ENCODE measurements around the gene DDAH1.

GRCh38 chr1:85374160-85374559 is 90.8 kb downstream of the DDAH1 start:
- TF ChIP-seq POLR2AphosphoS5 (IDR thresholded peaks at IDR 0.05; ENCODE audit: low read depth, low read length) = no peak
- TF ChIP-seq TAF1 (IDR thresholded peaks at IDR 0.05; ENCODE audit: low read depth, low read length) = no peak
- no peak for TF ChIP-seq SPI1 (IDR thresholded peaks at IDR 0.05; ENCODE audit: low read depth, low read length)
- TF ChIP-seq POLR2A (IDR thresholded peaks at IDR 0.05; ENCODE audit: low read depth, low read length) = no peak

Measured in GM12891 (cell line).